ENCODE measurements around the gene DNMBP. TPM values are rescaled to one million over a fixed set of nuclear protein-coding genes. Genes with fewer than 3 reads are reported as not detected.

Gene DNMBP
- total RNA-seq, 1 experiment from 2014 or later: 60.3 TPM

DNA sequence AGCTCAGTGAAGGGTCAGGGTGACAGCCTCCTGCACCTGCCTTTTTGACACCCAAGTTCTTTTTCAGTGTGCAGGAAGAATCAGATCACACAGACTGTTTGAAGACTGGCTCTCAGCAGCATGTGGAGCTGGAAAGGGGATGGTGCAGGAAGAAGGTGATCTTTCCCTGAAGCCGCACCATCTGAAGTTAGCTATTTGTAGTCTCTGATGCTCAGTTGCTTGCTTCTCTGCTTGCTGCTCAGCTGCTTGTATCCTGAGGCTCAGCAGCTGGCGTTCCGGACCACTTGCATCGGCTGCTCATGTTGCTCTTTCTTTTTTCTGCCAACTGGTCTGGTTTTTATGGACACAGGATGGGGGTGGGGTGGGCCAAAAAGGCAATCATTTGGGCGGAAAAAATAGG is 15.8 kb upstream of the DNMBP start:
- peaks cover 9 to 20% of the 10 kb centered on the region in 2 experiments for H3K4me1 ChIP-seq (ENCODE audit: control insufficient read depth in 1 of 2, insufficient read depth in 2 of 2, low read length in 2 of 2)
- H3K4me3 ChIP-seq (replicated peaks in 1 of 2; ENCODE audit: low read depth in 1 of 2, low read length in 2 of 2): no peak overlapping the region
- no peak overlapping the region for H3K4me2 ChIP-seq (ENCODE audit: low read length)
- no peak overlapping the region for H3K27ac ChIP-seq (ENCODE audit: low read depth, low read length)
- intact Hi-C loops (cut with micrococcal nuclease): no loop called here
- ChIA-PET CTCF (interaction anchor here (1.1 to 1.6 kb wide), 3 partner anchors 13 to 180 kb away, joined by 3 read pairs; no protein-coding TSS in a partner anchor), RAD21 (ENCODE audit: low non-redundant PET in 1 of 2, low total read pairs in 2 of 2, uncharacterized antibody in 2 of 2, unreplicated experiment in 2 of 2) (no interaction called here), POLR2A (no interaction called here)
- H3K27me3 ChIP-seq (ENCODE audit: insufficient read depth, low read length): no peaks in the 10 kb centered on the region
- H3K79me2 ChIP-seq (ENCODE audit: insufficient read depth, low read length): no peaks in the 10 kb centered on the region
- H3K9ac ChIP-seq (ENCODE audit: low read length): no peak overlapping the region
- peaks cover 4 to 11% of the 10 kb centered on the region in 2 experiments; a peak in 2 of 4 replicates for H3K9me3 ChIP-seq (ENCODE audit: control insufficient read depth in 1 of 2, insufficient read depth in 1 of 2, low read depth in 1 of 2, low read length in 2 of 2)
- H4K20me1 ChIP-seq (ENCODE audit: insufficient read depth): no peaks in the 10 kb centered on the region
- ATAC-seq (no peak), DNase-seq (ENCODE audit: low read depth, low spot score) (no peak)
- no peak overlapping the region for H2AFZ ChIP-seq (ENCODE audit: low read depth, low read length, poor library complexity, severe bottlenecking)
- no peaks in the 10 kb centered on the region for H3K36me3 ChIP-seq (ENCODE audit: control insufficient read depth in 1 of 2, insufficient read depth in 2 of 2, low read length in 2 of 2)
- H3K9me2 ChIP-seq (ENCODE audit: insufficient read depth): no peaks in the 10 kb centered on the region
- BruUV-seq (replicated peaks): no TSS peak
- TF ChIP-seq EZH2phosphoT487 (IDR thresholded peaks at IDR 0.05; ENCODE audit: borderline replicate concordance) (no peak), YY1 (IDR thresholded peaks at IDR 0.05; ENCODE audit: extremely low read depth, insufficient replicate concordance, low read depth, low read length) (no peak), POLR2AphosphoS5 (IDR thresholded peaks at IDR 0.05; ENCODE audit: low read depth, low read length) (no peak)

DNA sequence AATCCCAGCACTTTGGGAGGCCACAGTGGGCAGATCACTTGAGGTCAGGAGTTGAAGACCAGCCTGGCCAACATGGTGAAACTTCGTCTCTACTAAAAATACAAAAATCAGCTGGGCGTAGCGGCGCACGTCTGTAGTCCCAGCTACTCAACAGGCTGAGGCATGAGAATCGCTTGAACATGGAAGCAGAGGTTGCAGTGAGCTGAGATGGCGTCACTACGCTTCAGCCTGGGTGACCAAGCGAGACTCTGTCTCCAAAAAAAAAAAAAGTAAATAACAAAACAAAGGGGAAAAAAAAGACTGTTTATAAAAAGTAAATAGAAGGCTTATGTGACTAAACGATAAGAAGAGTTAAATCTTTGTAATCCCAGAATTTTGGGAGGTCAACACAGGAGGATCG is 15.0 kb upstream of the DNMBP start:
- ChIA-PET RAD21 (ENCODE audit: low non-redundant PET in 1 of 2, low total read pairs in 2 of 2, uncharacterized antibody in 2 of 2, unreplicated experiment in 2 of 2) (no interaction called here), CTCF (interaction anchor here (1.0 to 1.6 kb wide), 3 partner anchors 14 to 21 kb away, joined by 3 to 4 read pairs (median 3); partner anchors contain the start of gene DNMBP), POLR2A (no interaction called here)
- Histone ChIP-seq H4K20me1 (ENCODE audit: insufficient read depth) (no peaks in the 10 kb centered on the region), H2AFZ (ENCODE audit: low read depth, low read length, poor library complexity, severe bottlenecking) (no peak overlapping the region), H3K79me2 (ENCODE audit: insufficient read depth, low read length) (no peaks in the 10 kb centered on the region), H3K27me3 (ENCODE audit: insufficient read depth, low read length) (no peaks in the 10 kb centered on the region), H3K9me3 (ENCODE audit: control insufficient read depth in 1 of 2, insufficient read depth in 1 of 2, low read depth in 1 of 2, low read length in 2 of 2) (peaks cover 4 to 11% of the 10 kb centered on the region in 2 experiments; a peak in 2 of 4 replicates), H3K36me3 (ENCODE audit: control insufficient read depth in 1 of 2, insufficient read depth in 2 of 2, low read length in 2 of 2) (no peaks in the 10 kb centered on the region), H3K9me2 (ENCODE audit: insufficient read depth) (no peaks in the 10 kb centered on the region), H3K4me1 (ENCODE audit: control insufficient read depth in 1 of 2, insufficient read depth in 2 of 2, low read length in 2 of 2) (peaks cover 9 to 27% of the 10 kb centered on the region in 2 experiments), H3K4me3 (replicated peaks in 1 of 2; ENCODE audit: low read depth in 1 of 2, low read length in 2 of 2) (no peak overlapping the region), H3K27ac (ENCODE audit: low read depth, low read length) (no peak overlapping the region), H3K4me2 (ENCODE audit: low read length) (no peak overlapping the region), H3K9ac (ENCODE audit: low read length) (no peak overlapping the region)
- DNase-seq (ENCODE audit: low read depth, low spot score) (no peak), ATAC-seq (no peak)
- TF ChIP-seq SIN3A (IDR thresholded peaks at IDR 0.05; ENCODE audit: low read depth) (no peak), SP1 (IDR thresholded peaks at IDR 0.05; ENCODE audit: low read depth) (no peak), EZH2 (IDR thresholded peaks at IDR 0.05) (no peak), SRF (IDR thresholded peaks at IDR 0.05; ENCODE audit: low read depth) (no peak), EGR1 (IDR thresholded peaks at IDR 0.05; ENCODE audit: low read depth) (no peak), CEBPB (IDR thresholded peaks at IDR 0.05; ENCODE audit: low read depth) (no peak), ELF1 (IDR thresholded peaks at IDR 0.05; ENCODE audit: borderline replicate concordance, low read depth) (no peak), YY1 (IDR thresholded peaks at IDR 0.05; ENCODE audit: extremely low read depth, insufficient replicate concordance, low read depth, low read length) (no peak), POLR2AphosphoS5 (IDR thresholded peaks at IDR 0.05; ENCODE audit: low read depth, low read length) (no peak)
- TF ChIP-seq, protein P1, sequence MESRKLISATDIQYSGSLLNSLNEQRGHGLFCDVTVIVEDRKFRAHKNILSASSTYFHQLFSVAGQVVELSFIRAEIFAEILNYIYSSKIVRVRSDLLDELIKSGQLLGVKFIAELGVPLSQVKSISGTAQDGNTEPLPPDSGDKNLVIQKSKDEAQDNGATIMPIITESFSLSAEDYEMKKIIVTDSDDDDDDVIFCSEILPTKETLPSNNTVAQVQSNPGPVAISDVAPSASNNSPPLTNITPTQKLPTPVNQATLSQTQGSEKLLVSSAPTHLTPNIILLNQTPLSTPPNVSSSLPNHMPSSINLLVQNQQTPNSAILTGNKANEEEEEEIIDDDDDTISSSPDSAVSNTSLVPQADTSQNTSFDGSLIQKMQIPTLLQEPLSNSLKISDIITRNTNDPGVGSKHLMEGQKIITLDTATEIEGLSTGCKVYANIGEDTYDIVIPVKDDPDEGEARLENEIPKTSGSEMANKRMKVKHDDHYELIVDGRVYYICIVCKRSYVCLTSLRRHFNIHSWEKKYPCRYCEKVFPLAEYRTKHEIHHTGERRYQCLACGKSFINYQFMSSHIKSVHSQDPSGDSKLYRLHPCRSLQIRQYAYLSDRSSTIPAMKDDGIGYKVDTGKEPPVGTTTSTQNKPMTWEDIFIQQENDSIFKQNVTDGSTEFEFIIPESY (IDR thresholded peaks at IDR 0.05; ENCODE audit: extremely low read depth, insufficient replicate concordance, low read length): no peak
- TF ChIP-seq, protein P2, sequence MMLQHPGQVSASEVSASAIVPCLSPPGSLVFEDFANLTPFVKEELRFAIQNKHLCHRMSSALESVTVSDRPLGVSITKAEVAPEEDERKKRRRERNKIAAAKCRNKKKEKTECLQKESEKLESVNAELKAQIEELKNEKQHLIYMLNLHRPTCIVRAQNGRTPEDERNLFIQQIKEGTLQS (IDR thresholded peaks at IDR 0.05): no peak
- intact Hi-C loops (cut with micrococcal nuclease): no loop called here
- no TSS peak for BruUV-seq (replicated peaks)
